Measurements from ENCODE around the gene CCDC43. TPM values are rescaled to one million over a fixed set of nuclear protein-coding genes. Genes with fewer than 3 reads are reported as not detected.

Gene CCDC43
- polyA plus RNA-seq, 1 of the 3 experiments (the other 2 are of a cell fraction), result 6.4 TPM

GRCh38 chr17:44628243-44629188 is 61.1 kb downstream of the CCDC43 start:
- no peaks in the 10 kb centered on the region for H3K9me2 ChIP-seq
- H3K4me3 ChIP-seq (ENCODE audit: low read depth in 2 of 2, low read length in 1 of 2), result no peak overlapping the region
- no peak overlapping the region for H2AFZ ChIP-seq (ENCODE audit: low read depth)
- no peak overlapping the region for H3K4me2 ChIP-seq
- 89% methylated on average over 34 of the region's 34 CpGs for WGBS (ENCODE audit: low lambda C conversion rate)
- no peaks in the 10 kb centered on the region for H3F3A ChIP-seq (replicated peaks; ENCODE audit: insufficient read depth)
- H3K9me3 ChIP-seq, result no peaks in the 10 kb centered on the region
- TF ChIP-seq GABPA (IDR thresholded peaks at IDR 0.05; ENCODE audit: low read depth), result no peak
- no peak for TF ChIP-seq JUND (IDR thresholded peaks at IDR 0.05)
- TF ChIP-seq REST (IDR thresholded peaks at IDR 0.05; ENCODE audit: low read depth, low read length), result no peak
- TF ChIP-seq SMC3 (IDR thresholded peaks at IDR 0.05; ENCODE audit: low read depth, low read length), result no peak
- no peak for TF ChIP-seq RCOR1 (IDR thresholded peaks at IDR 0.05; ENCODE audit: low read length)
- TF ChIP-seq EP300 (IDR thresholded peaks at IDR 0.05; ENCODE audit: borderline replicate concordance in 1 of 2, low read depth in 1 of 2, low read length in 1 of 2), result no peak
- TF ChIP-seq, protein P1, sequence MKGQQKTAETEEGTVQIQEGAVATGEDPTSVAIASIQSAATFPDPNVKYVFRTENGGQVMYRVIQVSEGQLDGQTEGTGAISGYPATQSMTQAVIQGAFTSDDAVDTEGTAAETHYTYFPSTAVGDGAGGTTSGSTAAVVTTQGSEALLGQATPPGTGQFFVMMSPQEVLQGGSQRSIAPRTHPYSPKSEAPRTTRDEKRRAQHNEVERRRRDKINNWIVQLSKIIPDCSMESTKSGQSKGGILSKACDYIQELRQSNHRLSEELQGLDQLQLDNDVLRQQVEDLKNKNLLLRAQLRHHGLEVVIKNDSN (IDR thresholded peaks at IDR 0.05; ENCODE audit: borderline replicate concordance, low read depth), result no peak
- TF ChIP-seq, protein P2, sequence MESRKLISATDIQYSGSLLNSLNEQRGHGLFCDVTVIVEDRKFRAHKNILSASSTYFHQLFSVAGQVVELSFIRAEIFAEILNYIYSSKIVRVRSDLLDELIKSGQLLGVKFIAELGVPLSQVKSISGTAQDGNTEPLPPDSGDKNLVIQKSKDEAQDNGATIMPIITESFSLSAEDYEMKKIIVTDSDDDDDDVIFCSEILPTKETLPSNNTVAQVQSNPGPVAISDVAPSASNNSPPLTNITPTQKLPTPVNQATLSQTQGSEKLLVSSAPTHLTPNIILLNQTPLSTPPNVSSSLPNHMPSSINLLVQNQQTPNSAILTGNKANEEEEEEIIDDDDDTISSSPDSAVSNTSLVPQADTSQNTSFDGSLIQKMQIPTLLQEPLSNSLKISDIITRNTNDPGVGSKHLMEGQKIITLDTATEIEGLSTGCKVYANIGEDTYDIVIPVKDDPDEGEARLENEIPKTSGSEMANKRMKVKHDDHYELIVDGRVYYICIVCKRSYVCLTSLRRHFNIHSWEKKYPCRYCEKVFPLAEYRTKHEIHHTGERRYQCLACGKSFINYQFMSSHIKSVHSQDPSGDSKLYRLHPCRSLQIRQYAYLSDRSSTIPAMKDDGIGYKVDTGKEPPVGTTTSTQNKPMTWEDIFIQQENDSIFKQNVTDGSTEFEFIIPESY (IDR thresholded peaks at IDR 0.05; ENCODE audit: borderline replicate concordance, low read depth), result no peak
- no peak for TF ChIP-seq TEAD4 (IDR thresholded peaks at IDR 0.05; ENCODE audit: borderline replicate concordance, insufficient read depth)
- TF ChIP-seq CTCF (IDR thresholded peaks at IDR 0.05), result no peak
- TF ChIP-seq FOXJ3 (CRISPR knock-in tag; IDR thresholded peaks at IDR 0.05), result no peak
- no peak for TF ChIP-seq NRF1 (IDR thresholded peaks at IDR 0.05; ENCODE audit: low read depth, low read length)
- TF ChIP-seq EZH2phosphoT487 (IDR thresholded peaks at IDR 0.05; ENCODE audit: borderline replicate concordance, low read depth), result no peak
- TF ChIP-seq MXI1 (IDR thresholded peaks at IDR 0.05; ENCODE audit: low read depth, low read length), result no peak
- no peak for TF ChIP-seq USF2 (IDR thresholded peaks at IDR 0.05; ENCODE audit: borderline replicate concordance, low read depth, low read length)
- TF ChIP-seq CHD2 (IDR thresholded peaks at IDR 0.05; ENCODE audit: low read length, partially characterized antibody), result no peak
- TF ChIP-seq TAF1 (IDR thresholded peaks at IDR 0.05; ENCODE audit: borderline replicate concordance, low read depth, low read length), result no peak
- TF ChIP-seq FOSL2 (IDR thresholded peaks at IDR 0.05; ENCODE audit: borderline replicate concordance, low read depth), result no peak
- no peak for TF ChIP-seq SIN3A (IDR thresholded peaks at IDR 0.05; ENCODE audit: borderline replicate concordance, low read depth, low read length)
- no peaks in the 10 kb centered on the region for H3K79me2 ChIP-seq (ENCODE audit: insufficient read depth)
- no peaks in the 10 kb centered on the region for H3K27me3 ChIP-seq (ENCODE audit: insufficient read depth)
- H3K27ac ChIP-seq (ENCODE audit: low read depth in 2 of 2, low read length in 1 of 2), result no peak overlapping the region
- DNase-seq, result no peak
- H4K20me1 ChIP-seq (ENCODE audit: insufficient read depth), result no peaks in the 10 kb centered on the region
- H3K9ac ChIP-seq, result no peak overlapping the region
- ChIA-PET CTCF (interaction anchor here (0.8 to 7.7 kb wide), 2 partner anchors 96 to 131 kb away, joined by 3 to 56 read pairs; no protein-coding TSS in a partner anchor), POLR2A (no interaction called here)
- peaks cover 0 to 6% of the 10 kb centered on the region in 2 experiments; a peak in 1 of 4 replicates for H3K4me1 ChIP-seq (ENCODE audit: control insufficient read depth in 1 of 2, insufficient read depth in 2 of 2, low read depth in 1 of 2, low read length in 1 of 2)
- no peaks in the 10 kb centered on the region for H3K36me3 ChIP-seq (replicated peaks in 1 of 2; ENCODE audit: control insufficient read depth in 1 of 2, insufficient read depth in 2 of 2, low read length in 1 of 2)

Data from SK-N-SH (cell line).